Measurements from ENCODE around the gene PDCD10. TPM values are rescaled to one million over a fixed set of nuclear protein-coding genes. Genes with fewer than 3 reads are reported as not detected.

Gene PDCD10
- total and polyA plus RNA-seq, 2 donors (not counting 1 experiment from before 2014, with no cell fraction given): 25.7 to 58.0 TPM

DNA sequence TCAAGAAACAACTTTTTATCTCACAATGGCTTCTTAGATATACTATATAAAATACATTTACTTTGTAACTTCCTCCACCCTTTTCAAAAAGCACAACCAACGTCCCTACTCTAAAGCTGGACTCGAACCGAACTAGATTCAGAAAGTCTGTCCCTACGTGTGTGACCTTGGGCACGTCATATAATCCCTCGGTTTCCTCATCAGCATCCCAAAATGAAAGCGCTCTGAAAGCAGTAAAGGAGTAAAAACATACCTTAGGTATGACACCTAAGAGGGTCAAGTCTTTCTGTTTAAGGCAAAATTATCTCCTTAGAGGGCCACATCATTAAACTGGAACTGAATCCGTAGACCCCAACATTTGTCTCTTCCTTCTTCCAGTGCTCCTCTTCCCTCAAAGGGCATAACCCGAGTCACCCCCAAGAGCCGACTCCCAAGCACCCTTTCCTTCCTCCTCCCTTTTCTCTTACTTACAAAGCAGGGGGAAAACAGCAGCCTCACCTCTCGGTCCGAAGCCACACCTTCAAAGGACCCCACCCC is 663 bp downstream of the PDCD10 start:
- POLR2A ChIA-PET: no interaction called here
- Histone ChIP-seq H4K20me1 (ENCODE audit: control insufficient read depth, insufficient read depth, low read length, poor library complexity, severe bottlenecking) (peaks cover 35% of the 10 kb centered on the region), H3K4me1 (ENCODE audit: control insufficient read depth in 2 of 2, insufficient read depth in 2 of 2, low read length in 2 of 2) (peaks cover 7 to 45% of the 10 kb centered on the region in 2 donors), H3K4me3 (ENCODE audit: control extremely low read depth in 1 of 5, extremely low read depth in 1 of 5, insufficient read depth in 1 of 5, low read depth in 2 of 5, low read length in 4 of 5) (peak overlapping the region; percentile 85 to 99 (median 90)), H3K4me2 (replicated peaks; ENCODE audit: low read depth, low read length, poor library complexity, severe bottlenecking) (peak overlapping the region; percentile 85), H3K9me3 (ENCODE audit: control extremely low read depth in 1 of 3, control insufficient read depth in 2 of 3, insufficient read depth in 1 of 3, low read length in 2 of 3) (no peaks in the 10 kb centered on the region), H3K36me3 (replicated peaks in 1 of 2; ENCODE audit: control extremely low read depth in 1 of 2, control insufficient read depth in 1 of 2, extremely low read depth in 1 of 2, insufficient read depth in 2 of 2, low read length in 1 of 2) (peaks cover 6% of the 10 kb centered on the region in 2 experiments), H3K9ac (ENCODE audit: low read length) (peak overlapping the region; percentile 87), H2AFZ (ENCODE audit: insufficient read depth, low read depth, low read length, poor library complexity, severe bottlenecking) (peak overlapping the region; percentile 94), H3K27me3 (replicated peaks in 1 of 4; ENCODE audit: control extremely low read depth in 1 of 4, control insufficient read depth in 3 of 4, insufficient read depth in 4 of 4, low read length in 3 of 4) (no peaks in the 10 kb centered on the region), H3K27ac (ENCODE audit: low read length in 2 of 2) (peak overlapping the region; percentile 72 to 91), H3K79me2 (ENCODE audit: control insufficient read depth, insufficient read depth, low read length) (peaks cover 81% of the 10 kb centered on the region)
- intact Hi-C loops (cut with micrococcal nuclease): loop anchor here (2.0 kb wide), 4 partner anchors 43 to 353 kb away; partner anchors contain the start of gene ZBBX
- Mint-ChIP-seq H3K27ac (no peak overlapping the region), H3K4me3 (no peak overlapping the region), H3K4me1 (peaks cover 36% of the 10 kb centered on the region), H3K27me3 (no peaks in the 10 kb centered on the region), H3K9me3 (ENCODE audit: insufficient read depth) (no peaks in the 10 kb centered on the region)
- CTCF ChIA-PET: interaction anchor here (1.2 kb wide), 1 partner anchor 353 kb away, joined by 4 read pairs; the partner anchor contains the start of gene ZBBX
- DNase-seq (no peak), ATAC-seq (ENCODE audit: low read depth) (no peak)
- 0% methylated on average over 8 of the region's 12 CpGs for WGBS (ENCODE audit: insufficient coverage)
- TF ChIP-seq CTCF (IDR thresholded peaks at IDR 0.05): no peak
- no peak for TF ChIP-seq EZH2 (IDR thresholded peaks at IDR 0.05; ENCODE audit: borderline replicate concordance, insufficient read depth, low read depth, low read length, poor library complexity, severe bottlenecking)

- no peak overlapping the region for H3K9ac ChIP-seq (ENCODE audit: low read length)
- H3K27ac Mint-ChIP-seq: no peak overlapping the region
- ChIA-PET POLR2A (no interaction called here), CTCF (interaction anchor here (1.4 kb wide), 1 partner anchor 149 kb away, joined by 4 read pairs; no protein-coding TSS in a partner anchor)
- H4K20me1 ChIP-seq (ENCODE audit: control insufficient read depth, insufficient read depth, low read length, poor library complexity, severe bottlenecking): peaks cover 48% of the 10 kb centered on the region
- H3K9me3 ChIP-seq (ENCODE audit: control extremely low read depth in 1 of 3, control insufficient read depth in 2 of 3, insufficient read depth in 1 of 3, low read length in 2 of 3): no peaks in the 10 kb centered on the region
- H3K4me3 Mint-ChIP-seq: peak overlapping the region; percentile 42
- no peak overlapping the region for H3K27ac ChIP-seq (ENCODE audit: low read length in 2 of 2)
- no peaks in the 10 kb centered on the region for H3K27me3 ChIP-seq (replicated peaks in 1 of 4; ENCODE audit: control extremely low read depth in 1 of 4, control insufficient read depth in 3 of 4, insufficient read depth in 4 of 4, low read length in 3 of 4)
- TF ChIP-seq EZH2 (IDR thresholded peaks at IDR 0.05; ENCODE audit: borderline replicate concordance, insufficient read depth, low read depth, low read length, poor library complexity, severe bottlenecking) (no peak), CTCF (IDR thresholded peaks at IDR 0.05) (no peak)
- intact Hi-C loops (cut with micrococcal nuclease): no loop called here
- H3K79me2 ChIP-seq (ENCODE audit: control insufficient read depth, insufficient read depth, low read length): peaks cover 84% of the 10 kb centered on the region
- peaks cover 43% of the 10 kb centered on the region for H3K4me1 Mint-ChIP-seq
- no peak overlapping the region for H3K4me3 ChIP-seq (ENCODE audit: control extremely low read depth in 1 of 5, extremely low read depth in 1 of 5, insufficient read depth in 1 of 5, low read depth in 2 of 5, low read length in 4 of 5)
- no peak overlapping the region for H2AFZ ChIP-seq (ENCODE audit: insufficient read depth, low read depth, low read length, poor library complexity, severe bottlenecking)
- H3K27me3 Mint-ChIP-seq: no peaks in the 10 kb centered on the region
- peaks cover 6 to 8% of the 10 kb centered on the region in 2 experiments for H3K36me3 ChIP-seq (replicated peaks in 1 of 2; ENCODE audit: control extremely low read depth in 1 of 2, control insufficient read depth in 1 of 2, extremely low read depth in 1 of 2, insufficient read depth in 2 of 2, low read length in 1 of 2)
- ATAC-seq (ENCODE audit: low read depth) (no peak), DNase-seq (no peak)
- no peaks in the 10 kb centered on the region for H3K9me3 Mint-ChIP-seq (ENCODE audit: insufficient read depth)
- H3K4me1 ChIP-seq (ENCODE audit: control insufficient read depth in 2 of 2, insufficient read depth in 2 of 2, low read length in 2 of 2): peaks cover 7 to 55% of the 10 kb centered on the region in 2 donors
- H3K4me2 ChIP-seq (replicated peaks; ENCODE audit: low read depth, low read length, poor library complexity, severe bottlenecking): peak overlapping the region; percentile 85
- 100% methylated on average over 1 of the region's 7 CpGs for WGBS (ENCODE audit: insufficient coverage)
Measured at GRCh38 chr3:167732313-167733065, 2.2 kb downstream of the PDCD10 start.
